Bone marrow (tissue), 2 donors: ENCODE data around the gene GJD3.

Experiments used
- DNase-seq, 2 donors: peaks; one replicate each; lab custom pipeline; 2025; lab: John Stamatoyannopoulos, UW

Gene GJD3

GRCh38 chr17:40351359-40352236, 12.9 kb downstream of the GJD3 start:
- no peak for DNase-seq

DNA sequence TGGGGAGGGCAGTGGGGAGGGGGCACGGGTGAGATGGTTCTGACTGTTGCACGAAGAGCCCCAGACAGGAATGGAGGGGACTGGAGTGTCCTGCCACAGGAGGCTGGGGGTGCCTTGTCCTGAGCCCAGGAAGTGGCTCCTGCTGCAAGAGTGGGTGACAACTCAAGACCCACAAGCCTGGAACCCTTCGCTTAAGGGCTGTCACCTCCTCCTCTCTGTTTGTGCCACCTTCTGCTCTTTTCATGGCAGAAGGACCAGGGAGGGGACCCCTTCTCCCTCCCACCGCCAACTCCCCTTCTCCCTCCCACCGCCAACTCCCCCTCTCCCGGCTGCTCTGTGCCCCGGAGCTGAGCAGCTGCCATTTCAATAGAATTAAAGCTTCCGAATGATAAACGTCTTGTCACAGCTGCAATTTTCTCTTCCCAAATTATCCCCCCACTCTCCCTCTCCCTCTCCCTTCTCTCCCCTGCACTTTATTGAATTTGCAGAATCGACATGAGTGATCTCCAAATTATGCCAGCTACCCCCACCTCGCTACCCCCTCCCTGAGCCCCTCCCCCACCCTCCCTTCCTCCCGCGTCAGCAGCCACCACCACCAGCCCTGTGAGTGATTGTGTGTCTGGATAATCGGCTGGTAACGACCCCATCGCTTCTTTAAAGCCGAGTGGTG, 13.7 kb downstream of the GJD3 start:
- DNase-seq, result no peak

GRCh38 chr17:40349895-40350688, 14.4 kb downstream of the GJD3 start:
- DNase-seq, result no peak

- no peak for DNase-seq
Observed at GRCh38 chr17:40349477-40349894, 15.1 kb downstream of the GJD3 start.

DNA sequence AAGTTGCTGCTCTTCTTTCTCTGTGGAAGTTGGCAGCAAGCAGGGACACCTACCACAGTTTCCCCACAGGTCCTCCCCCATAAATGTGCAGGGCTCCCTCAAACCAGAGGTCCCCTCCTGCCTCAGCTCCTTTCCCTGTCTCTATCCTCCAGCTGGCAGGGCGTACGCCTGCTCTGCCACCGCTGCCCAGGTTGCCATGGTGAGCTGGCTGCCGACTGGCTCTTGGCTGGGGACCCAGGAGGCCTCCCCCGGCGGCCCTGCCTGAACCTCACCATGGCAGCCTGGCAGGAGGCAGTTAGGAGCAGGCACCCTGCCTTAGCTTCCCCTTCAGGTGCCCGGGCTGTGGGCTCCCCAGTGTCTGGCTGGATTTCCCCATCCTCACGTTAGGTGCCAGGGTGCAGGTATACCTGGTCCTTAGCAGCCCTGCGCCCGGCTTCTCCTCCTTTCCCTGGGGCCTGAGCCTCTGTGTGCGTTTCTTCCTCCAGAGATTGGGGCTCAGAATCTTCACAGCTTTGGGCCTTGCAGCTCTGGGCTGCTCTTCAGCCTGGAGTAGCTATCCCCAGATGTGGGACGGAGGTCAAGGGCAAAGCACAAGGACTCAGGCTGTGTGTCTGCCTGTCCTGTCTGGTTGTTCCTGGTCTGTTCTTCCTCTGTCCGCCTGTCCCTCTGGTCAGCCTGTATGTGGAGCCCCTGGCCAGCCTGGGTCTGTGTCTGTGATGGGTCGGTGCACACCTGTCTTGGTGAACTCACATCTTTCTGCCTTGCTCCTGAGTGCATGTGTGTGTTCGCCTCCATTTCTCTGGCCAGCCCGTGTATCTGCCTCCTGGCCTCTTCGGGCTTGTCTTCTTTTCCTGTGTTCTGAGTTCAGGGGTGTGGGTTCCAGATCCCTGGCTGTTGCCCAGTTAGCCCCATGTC, 15.7 kb downstream of the GJD3 start:
- no peak for DNase-seq

DNA sequence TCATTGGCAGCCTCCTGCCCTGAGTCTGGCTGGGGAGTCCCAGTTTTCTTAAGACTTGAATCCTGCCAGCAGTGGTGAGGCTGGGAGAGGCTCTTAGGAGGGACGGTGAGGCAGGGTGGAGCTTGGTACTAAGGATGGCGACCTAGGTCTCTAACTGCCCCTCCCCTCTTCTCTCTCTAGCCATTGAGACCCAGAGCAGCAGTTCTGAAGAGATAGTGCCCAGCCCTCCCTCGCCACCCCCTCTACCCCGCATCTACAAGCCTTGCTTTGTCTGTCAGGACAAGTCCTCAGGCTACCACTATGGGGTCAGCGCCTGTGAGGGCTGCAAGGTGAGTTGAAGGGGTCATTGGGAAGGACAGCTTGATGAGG, 16.4 kb downstream of the GJD3 start:
- no peak for DNase-seq

DNA sequence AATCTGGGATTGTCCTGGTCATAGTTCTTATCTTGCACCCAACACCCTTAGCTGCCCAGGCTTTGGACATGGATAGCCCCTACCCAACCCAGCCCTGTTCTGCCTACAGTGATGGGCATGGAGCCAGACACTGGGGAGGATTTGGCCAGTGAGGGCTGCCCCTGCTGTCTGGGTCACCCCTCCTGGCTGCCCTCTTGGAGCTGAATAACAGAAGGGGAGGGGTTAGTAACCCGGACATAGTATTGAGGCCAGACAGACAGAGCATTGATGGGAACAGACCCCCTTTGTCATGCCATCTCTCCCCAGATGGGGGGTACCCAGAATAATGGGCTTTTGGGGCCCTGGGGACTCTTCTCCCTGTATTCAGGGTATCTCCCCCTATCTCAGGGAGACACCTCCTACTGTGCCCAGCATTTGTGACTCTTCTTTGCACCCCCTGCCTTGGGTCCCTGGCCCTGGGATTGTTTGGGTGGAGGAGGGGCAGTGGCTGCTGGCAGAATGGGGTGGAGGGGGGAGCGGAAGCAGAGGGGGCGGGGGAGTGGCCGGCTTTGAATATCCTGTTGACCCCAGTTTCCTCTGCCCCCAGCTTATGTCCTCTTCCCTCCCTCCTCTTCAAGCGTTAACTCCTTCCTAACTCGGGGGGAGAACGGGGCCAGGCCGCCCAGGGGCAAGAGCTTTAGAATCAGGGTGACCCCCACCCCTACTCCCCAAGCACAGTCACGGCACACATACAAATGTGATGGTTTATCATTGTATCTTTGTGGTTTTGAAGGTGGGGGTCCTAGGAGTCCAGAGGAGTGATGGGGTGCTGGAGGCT, 17.0 kb downstream of the GJD3 start:
- DNase-seq, result no peak

GRCh38 chr17:40346765-40347158, 17.8 kb downstream of the GJD3 start:
- DNase-seq, result no peak

- no peak for DNase-seq
Observed at GRCh38 chr17:40345994-40346764, 18.4 kb downstream of the GJD3 start.

GRCh38 chr17:40345161-40345993, 19.2 kb downstream of the GJD3 start:
- no peak for DNase-seq

- DNase-seq, result no peak
Observed at GRCh38 chr17:40344421-40345160, 19.9 kb downstream of the GJD3 start.

- no peak for DNase-seq
Observed at GRCh38 chr17:40343219-40344119, 21.1 kb downstream of the GJD3 start.

- DNase-seq, result no peak
Observed at GRCh38 chr17:40342504-40343218, 21.9 kb downstream of the GJD3 start.

GRCh38 chr17:40341808-40342503, 22.6 kb downstream of the GJD3 start:
- DNase-seq, result peak in 1 of 2 donors; percentile 61

DNA sequence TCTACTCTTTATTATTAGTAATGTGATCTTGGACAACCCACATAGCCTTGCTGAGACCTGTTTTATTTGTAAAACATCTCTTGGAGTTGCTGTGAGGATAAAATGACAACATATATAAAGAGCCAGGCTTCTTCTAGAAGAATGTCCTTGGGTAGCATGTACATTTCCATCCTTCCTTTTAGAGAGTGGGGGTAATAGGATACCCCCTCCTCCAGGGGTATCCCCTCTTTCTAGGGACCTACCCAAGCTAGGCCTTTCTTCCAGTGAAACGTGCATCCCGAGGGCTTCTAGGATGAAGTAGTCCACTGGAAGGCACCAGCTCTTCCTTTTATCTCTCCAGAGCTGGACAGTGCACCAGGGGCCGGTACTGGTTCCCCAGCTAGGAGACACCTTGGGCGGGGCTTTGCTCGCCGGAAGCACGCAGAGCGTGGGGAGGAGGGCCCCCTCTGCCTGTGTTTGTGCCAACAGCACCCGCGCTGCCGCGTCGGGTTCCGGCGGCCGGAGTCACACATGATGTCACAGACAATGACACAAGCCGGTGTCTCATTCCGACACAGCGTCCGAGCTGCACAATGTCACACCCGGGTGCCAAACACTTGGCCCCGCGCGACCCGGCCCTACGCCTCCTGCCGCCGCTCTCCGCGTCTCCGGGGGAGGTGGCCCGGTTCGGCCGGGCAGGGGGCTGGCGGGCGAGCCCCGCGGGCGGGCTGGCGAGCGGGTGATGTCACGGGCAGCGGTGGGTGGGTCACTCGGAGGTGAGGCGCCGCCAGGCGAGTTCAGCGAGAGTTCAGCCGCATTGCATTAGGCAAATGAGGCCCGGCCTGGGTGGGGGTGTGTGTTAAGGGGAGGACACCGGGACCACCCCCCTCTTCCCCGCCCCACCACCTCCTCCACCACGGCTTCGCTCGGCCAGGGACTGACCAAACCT, 23.4 kb downstream of the GJD3 start:
- DNase-seq, result peak; percentile 40 to 83
